Suprapubic skin (tissue), 4 donors: ENCODE results near the gene PPM1F. TPM values are rescaled to one million over a fixed set of nuclear protein-coding genes. Genes with fewer than 3 reads are reported as not detected.

Source experiments
- DNase-seq, 2 donors: peaks; one replicate each; pipeline ENCODE4 v3.0.0-alpha.2; 2019; ENCODE audit warnings: low spot score in 2 of 2
- H3K27ac ChIP-seq: fragments of 200-600 bp; sonication (generic); one replicate; pipeline ENCODE4 v1.5.1; 2019
- H3K27me3 ChIP-seq: fragments of 200-600 bp; sonication (generic); one replicate; pipeline ENCODE4 v1.5.1; 2019
- H3K36me3 ChIP-seq: fragments of 200-600 bp; sonication (generic); one replicate; pipeline ENCODE4 v1.5.1; 2019
- H3K4me1 ChIP-seq: fragments of 200-600 bp; sonication (generic); one replicate; pipeline ENCODE4 v1.5.1; 2019
- H3K4me3 ChIP-seq: fragments of 200-600 bp; sonication (generic); one replicate; pipeline ENCODE4 v1.5.1; 2019; ENCODE audit warnings: mild to moderate bottlenecking
- H3K9me3 ChIP-seq: fragments of 200-600 bp; sonication (generic); one replicate; pipeline ENCODE4 v1.5.1; 2019
- EP300 ChIP-seq: sonication (generic); formaldehyde crosslinking; IDR thresholded peaks from one replicate; pipeline ENCODE4 v1.6.1; 2017; ENCODE audit warnings: antibody characterized with exemption
- POLR2A ChIP-seq, 2 donors: fragments of 450-650 bp; IDR thresholded peaks; one replicate each; pipeline ENCODE4 v1.6.1; 2017; ENCODE audit warnings: antibody characterized with exemption in 2 of 2, mild to moderate bottlenecking in 2 of 2, moderate library complexity in 2 of 2
- POLR2AphosphoS5 ChIP-seq, 3 donors: sonication (generic); formaldehyde crosslinking; IDR thresholded peaks; one replicate each; pipeline ENCODE4 v1.6.1; 2017; ENCODE audit warnings: antibody characterized with exemption in 3 of 3
- WGBS: methylation state at CpG from one replicate; pipeline ENCODE4 v1.1.5; 2018; 5-methylcytosine and 5-hydroxymethylcytosine counted together
- total RNA-seq, 4 donors: library from RNA; depleted of rRNA; stranded (reverse); fragments of >200 nt; gene quantifications; one replicate each; pipeline ENCODE4 v1.1.0, GENCODE V29; 2016
- TF ChIP-seq, protein P1 (sequence below), 2 donors: fragments of 200-600 bp in 1 of 2; fragments of 450-650 bp in 1 of 2; sonication (generic) in 1 of 2; IDR thresholded peaks; one replicate each; pipeline ENCODE4 v1.5.1; 2016 to 2019; ENCODE audit warnings: antibody characterized with exemption in 2 of 2, mild to moderate bottlenecking in 1 of 2, moderate library complexity in 1 of 2

The PPM1F gene
- total RNA-seq, 4 donors from 2014 or later: 21.9 to 40.7 (median 29.9) TPM

- H3K27ac ChIP-seq: no peak overlapping the region
- H3K36me3 ChIP-seq: peaks cover 98% of the 10 kb centered on the region
- H3K4me1 ChIP-seq: no peaks in the 10 kb centered on the region
- no peak overlapping the region for H3K4me3 ChIP-seq
- H3K9me3 ChIP-seq: no peaks in the 10 kb centered on the region
- WGBS: 56% methylated on average over 17 of the region's 19 CpGs
- DNase-seq: no peak
- no peak for TF ChIP-seq EP300
- no peak for TF ChIP-seq POLR2A (IDR thresholded peaks at IDR 0.05)
- no peak for TF ChIP-seq POLR2AphosphoS5 (IDR thresholded peaks at IDR 0.05)
- TF ChIP-seq, protein P1, sequence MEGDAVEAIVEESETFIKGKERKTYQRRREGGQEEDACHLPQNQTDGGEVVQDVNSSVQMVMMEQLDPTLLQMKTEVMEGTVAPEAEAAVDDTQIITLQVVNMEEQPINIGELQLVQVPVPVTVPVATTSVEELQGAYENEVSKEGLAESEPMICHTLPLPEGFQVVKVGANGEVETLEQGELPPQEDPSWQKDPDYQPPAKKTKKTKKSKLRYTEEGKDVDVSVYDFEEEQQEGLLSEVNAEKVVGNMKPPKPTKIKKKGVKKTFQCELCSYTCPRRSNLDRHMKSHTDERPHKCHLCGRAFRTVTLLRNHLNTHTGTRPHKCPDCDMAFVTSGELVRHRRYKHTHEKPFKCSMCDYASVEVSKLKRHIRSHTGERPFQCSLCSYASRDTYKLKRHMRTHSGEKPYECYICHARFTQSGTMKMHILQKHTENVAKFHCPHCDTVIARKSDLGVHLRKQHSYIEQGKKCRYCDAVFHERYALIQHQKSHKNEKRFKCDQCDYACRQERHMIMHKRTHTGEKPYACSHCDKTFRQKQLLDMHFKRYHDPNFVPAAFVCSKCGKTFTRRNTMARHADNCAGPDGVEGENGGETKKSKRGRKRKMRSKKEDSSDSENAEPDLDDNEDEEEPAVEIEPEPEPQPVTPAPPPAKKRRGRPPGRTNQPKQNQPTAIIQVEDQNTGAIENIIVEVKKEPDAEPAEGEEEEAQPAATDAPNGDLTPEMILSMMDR (IDR thresholded peaks at IDR 0.05): no peak
- H3K27me3 ChIP-seq: no peaks in the 10 kb centered on the region
These were observed 17.6 kb upstream of the PPM1F start for GRCh38 chr22:21970037-21970799.

DNA sequence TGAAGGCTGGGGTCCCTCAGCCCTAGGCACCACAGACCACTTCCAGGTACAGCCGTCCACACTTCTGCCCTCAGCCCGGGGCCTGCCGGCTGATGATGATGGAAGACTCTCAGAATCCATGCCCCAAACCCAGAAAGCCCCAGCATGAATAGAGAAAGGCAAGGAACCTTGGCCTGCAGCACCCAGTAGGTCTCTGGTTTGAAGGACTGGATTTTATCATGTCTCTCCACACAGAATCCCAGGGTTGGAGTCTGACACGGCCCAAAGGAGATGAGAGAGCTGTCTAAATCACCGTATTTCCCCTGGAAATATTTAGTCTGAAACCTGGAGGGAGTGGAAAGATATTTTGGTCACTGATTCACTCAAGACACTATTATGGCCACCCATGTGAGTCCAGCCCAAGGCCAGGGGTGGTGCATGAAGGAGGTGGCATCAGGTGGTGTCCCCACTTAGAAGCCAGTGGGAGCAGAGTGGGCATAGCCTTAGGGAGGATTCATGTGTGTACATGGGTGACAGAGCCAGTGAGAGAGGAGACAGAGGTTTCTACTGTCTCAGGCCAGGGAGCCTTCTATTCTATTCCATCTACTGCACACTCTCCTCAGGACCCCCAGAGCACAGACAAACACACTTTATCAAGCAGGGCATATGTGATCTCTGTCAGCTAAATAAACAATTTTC is 15.9 kb upstream of the PPM1F start:
- no peaks in the 10 kb centered on the region for H3K4me1 ChIP-seq
- 92% methylated on average over 2 of the region's 5 CpGs for WGBS
- no peak overlapping the region for H3K4me3 ChIP-seq
- H3K27me3 ChIP-seq: no peaks in the 10 kb centered on the region
- H3K9me3 ChIP-seq: no peaks in the 10 kb centered on the region
- no peak overlapping the region for H3K27ac ChIP-seq
- DNase-seq: no peak
- H3K36me3 ChIP-seq: peaks cover 98% of the 10 kb centered on the region
- TF ChIP-seq POLR2AphosphoS5 (IDR thresholded peaks at IDR 0.05) (no peak), POLR2A (IDR thresholded peaks at IDR 0.05) (no peak), EP300 (no peak)
- TF ChIP-seq, protein P1 (IDR thresholded peaks at IDR 0.05): no peak

GRCh38 chr22:21967693-21968271 is 15.1 kb upstream of the PPM1F start:
- H3K27me3 ChIP-seq: no peaks in the 10 kb centered on the region
- no peak for TF ChIP-seq EP300
- TF ChIP-seq POLR2AphosphoS5 (IDR thresholded peaks at IDR 0.05): no peak
- TF ChIP-seq, protein P1 (IDR thresholded peaks at IDR 0.05): no peak
- no peak for TF ChIP-seq POLR2A (IDR thresholded peaks at IDR 0.05)
- peaks cover 98% of the 10 kb centered on the region for H3K36me3 ChIP-seq
- no peak overlapping the region for H3K4me3 ChIP-seq
- 97% methylated on average over 6 of the region's 7 CpGs for WGBS
- no peaks in the 10 kb centered on the region for H3K4me1 ChIP-seq
- no peaks in the 10 kb centered on the region for H3K9me3 ChIP-seq
- no peak overlapping the region for H3K27ac ChIP-seq
- no peak for DNase-seq

GRCh38 chr22:21966643-21967516 is 14.2 kb upstream of the PPM1F start:
- Histone ChIP-seq H3K36me3 (peaks cover 99% of the 10 kb centered on the region), H3K27ac (no peak overlapping the region), H3K4me1 (no peaks in the 10 kb centered on the region), H3K4me3 (no peak overlapping the region), H3K27me3 (no peaks in the 10 kb centered on the region), H3K9me3 (no peaks in the 10 kb centered on the region)
- TF ChIP-seq POLR2AphosphoS5 (IDR thresholded peaks at IDR 0.05) (no peak), POLR2A (IDR thresholded peaks at IDR 0.05) (no peak), EP300 (no peak)
- TF ChIP-seq, protein P1 (IDR thresholded peaks at IDR 0.05): no peak
- whole genome bisulfite sequencing: 90% methylated on average over 14 of the region's 16 CpGs
- DNase-seq: no peak
